GM21723 (cell line): ENCODE measurements around the gene FGF21.
A peak's percentile ranks its signal among the peaks of the same experiment; 100 is the strongest.
"Not testable (repeated sequence)": the region's sequence is repeated elsewhere in the genome, so short reads cannot be mapped to it uniquely, and the experiment has no call there.

Source experiments
- ATAC-seq: cut with Tn5 transposase; IDR thresholded peaks from one replicate; pipeline ENCODE4 v1.9.1; 2021; ENCODE audit warnings: mild to moderate bottlenecking, moderate library complexity; ENCODE audit not compliant: unreplicated experiment

The FGF21 gene

GRCh38 chr19:48786422-48786821, 31.1 kb downstream of the FGF21 start:
- not testable (repeated sequence) for ATAC-seq

- not testable (repeated sequence) for ATAC-seq
Measured at GRCh38 chr19:48787331-48787730, 32.0 kb downstream of the FGF21 start.

GRCh38 chr19:48793271-48793670, 37.9 kb downstream of the FGF21 start:
- no peak for ATAC-seq

GRCh38 chr19:48794291-48794690, 39.0 kb downstream of the FGF21 start:
- no peak for ATAC-seq

- peak; percentile 72 for ATAC-seq
Measured at GRCh38 chr19:48795055-48795684, 39.8 kb downstream of the FGF21 start.

- ATAC-seq: no peak
Measured at GRCh38 chr19:48795685-48796070, 40.4 kb downstream of the FGF21 start.

- no peak for ATAC-seq
Measured at GRCh38 chr19:48796298-48797083, 41.2 kb downstream of the FGF21 start.

- ATAC-seq: no peak
Measured at GRCh38 chr19:48797103-48797502, 41.8 kb downstream of the FGF21 start.

GRCh38 chr19:48798937-48799336, 43.6 kb downstream of the FGF21 start:
- ATAC-seq: no peak

- no peak for ATAC-seq
Measured at GRCh38 chr19:48799358-48800300, 44.3 kb downstream of the FGF21 start.

GRCh38 chr19:48802623-48803022, 47.3 kb downstream of the FGF21 start:
- ATAC-seq: no peak

- ATAC-seq: no peak
Measured at GRCh38 chr19:48804496-48804895, 49.2 kb downstream of the FGF21 start.

- ATAC-seq: no peak
Measured at GRCh38 chr19:48805452-48805851, 50.1 kb downstream of the FGF21 start.

- no peak for ATAC-seq
Measured at GRCh38 chr19:48806518-48806817, 51.1 kb downstream of the FGF21 start.

GRCh38 chr19:48806818-48807589, 51.7 kb downstream of the FGF21 start:
- ATAC-seq: no peak

- ATAC-seq: no peak
Measured at GRCh38 chr19:48807590-48808308, 52.4 kb downstream of the FGF21 start.
